Measurements from ENCODE around the gene PCDHGA8.
A peak's percentile ranks its signal among the peaks of the same experiment; 100 is the strongest.
"Not testable (repeated sequence)": the region's sequence is repeated elsewhere in the genome, so short reads cannot be mapped to it uniquely, and the experiment has no call there.

Gene PCDHGA8

GRCh38 chr5:141403387-141403786 lies 11.0 kb downstream of the PCDHGA8 start:
- no peak for DNase-seq

- DNase-seq, result peak; percentile 51
These were observed 15.5 kb downstream of the PCDHGA8 start, which contains the start of gene PCDHGB6 for GRCh38 chr5:141407790-141408505. Gene PCDHGB6 (plus strand): TSS chr5:141408021. CDS start chr5:141408203, 182 bp downstream.

GRCh38 chr5:141409598-141410306 lies 17.3 kb downstream of the PCDHGA8 start:
- no peak for DNase-seq

- no peak for DNase-seq
These were observed 19.1 kb downstream of the PCDHGA8 start for GRCh38 chr5:141411575-141411974.

DNA sequence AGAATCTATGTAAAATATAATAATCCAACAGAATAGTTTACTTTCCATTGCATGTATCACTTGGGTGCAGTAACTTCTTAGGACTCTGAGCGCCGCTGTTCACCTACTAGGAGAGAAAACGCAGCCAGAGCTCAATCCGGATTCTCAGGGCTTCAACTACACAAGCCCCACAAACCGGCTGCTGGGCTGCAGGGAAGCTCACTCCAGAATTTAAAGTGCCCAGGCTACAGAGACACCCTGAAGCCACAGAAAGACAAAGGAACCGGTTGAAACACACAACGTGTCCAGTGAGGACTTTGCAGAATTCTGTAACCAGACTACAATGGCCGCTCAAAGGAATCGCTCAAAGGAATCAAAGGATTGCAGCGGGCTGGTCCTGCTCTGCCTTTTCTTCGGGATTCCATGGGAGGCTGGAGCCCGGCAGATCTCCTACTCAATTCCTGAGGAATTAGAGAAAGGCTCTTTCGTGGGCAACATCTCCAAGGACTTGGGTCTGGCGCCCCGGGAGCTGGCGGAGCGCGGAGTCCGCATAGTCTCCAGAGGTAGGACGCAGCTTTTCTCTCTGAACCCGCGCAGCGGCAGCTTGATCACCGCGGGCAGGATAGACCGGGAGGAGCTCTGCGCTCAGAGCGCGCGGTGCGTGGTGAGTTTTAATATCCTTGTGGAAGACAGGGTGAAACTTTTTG lies 20.6 kb downstream of the PCDHGA8 start, which contains the start of gene PCDHGA10:
PCDHGA10 (plus strand) TSS at position 134 of the 686 bp plus-strand sequence; CDS start at position 323, 189 bp downstream.
- DNase-seq, result peak; percentile 64

DNA sequence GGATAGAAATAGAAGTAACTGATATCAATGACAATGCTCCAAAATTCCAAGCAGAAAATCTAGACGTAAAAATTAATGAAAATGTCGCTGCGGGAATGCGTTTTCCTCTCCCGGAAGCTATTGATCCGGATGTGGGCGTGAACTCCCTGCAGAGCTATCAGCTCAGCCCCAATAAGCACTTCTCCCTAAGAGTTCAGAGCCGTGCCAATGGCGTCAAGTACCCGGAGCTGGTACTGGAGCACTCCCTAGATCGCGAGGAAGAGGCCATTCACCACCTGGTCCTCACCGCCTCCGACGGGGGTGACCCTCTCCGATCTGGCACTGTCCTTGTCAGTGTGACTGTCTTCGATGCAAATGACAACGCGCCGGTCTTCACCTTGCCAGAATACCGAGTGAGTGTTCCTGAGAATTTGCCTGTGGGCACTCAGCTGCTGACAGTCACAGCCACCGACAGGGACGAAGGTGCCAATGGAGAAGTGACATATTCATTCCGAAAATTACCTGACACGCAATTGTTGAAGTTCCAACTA lies 21.2 kb downstream of the PCDHGA8 start:
- DNase-seq, result no peak

GRCh38 chr5:141414548-141415274 lies 22.3 kb downstream of the PCDHGA8 start:
- DNase-seq, result not testable (repeated sequence)

GRCh38 chr5:141415275-141415618 lies 22.8 kb downstream of the PCDHGA8 start:
- DNase-seq, result not testable (repeated sequence)

DNA sequence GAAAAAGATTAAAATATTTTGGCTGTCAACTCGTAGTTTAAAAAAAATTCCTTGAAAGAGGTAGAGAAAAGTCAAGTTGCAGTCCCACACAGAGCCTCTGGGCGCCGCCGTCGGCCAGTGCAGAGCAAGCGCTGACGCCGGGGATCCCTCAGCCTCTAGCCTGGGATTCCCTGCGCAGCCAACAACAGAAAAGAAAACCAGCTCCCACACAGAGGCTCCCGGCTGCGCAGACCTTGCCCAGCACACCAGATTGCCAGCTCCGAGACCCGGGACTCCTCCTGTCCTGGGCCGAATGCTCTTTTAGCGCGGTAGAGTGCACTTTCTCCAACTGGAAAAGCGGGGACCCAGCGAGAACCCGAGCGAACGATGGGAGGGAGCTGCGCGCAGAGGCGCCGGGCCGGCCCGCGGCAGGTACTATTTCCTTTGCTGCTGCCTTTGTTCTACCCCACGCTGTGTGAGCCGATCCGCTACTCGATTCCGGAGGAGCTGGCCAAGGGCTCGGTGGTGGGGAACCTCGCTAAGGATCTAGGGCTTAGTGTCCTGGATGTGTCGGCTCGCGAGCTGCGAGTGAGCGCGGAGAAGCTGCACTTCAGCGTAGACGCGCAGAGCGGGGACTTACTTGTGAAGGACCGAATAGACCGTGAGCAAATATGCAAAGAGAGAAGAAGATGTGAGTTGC lies 25.2 kb downstream of the PCDHGA8 start, which contains the start of gene PCDHGB7:
PCDHGB7 (plus strand) TSS at position 184 of the 679 bp plus-strand sequence; CDS start at position 367, 183 bp downstream.
- peak; percentile 66 for DNase-seq

- DNase-seq, result no peak
These were observed 26.8 kb downstream of the PCDHGA8 start for GRCh38 chr5:141419074-141419880.

GRCh38 chr5:141420855-141421488 lies 28.5 kb downstream of the PCDHGA8 start, which contains the start of gene PCDHGA11:
Gene PCDHGA11 (plus strand): TSS chr5:141421051. CDS start chr5:141421228, 177 bp downstream.
- DNase-seq, result peak; percentile 59

GRCh38 chr5:141421489-141421855 lies 29.0 kb downstream of the PCDHGA8 start:
- no peak for DNase-seq

DNA sequence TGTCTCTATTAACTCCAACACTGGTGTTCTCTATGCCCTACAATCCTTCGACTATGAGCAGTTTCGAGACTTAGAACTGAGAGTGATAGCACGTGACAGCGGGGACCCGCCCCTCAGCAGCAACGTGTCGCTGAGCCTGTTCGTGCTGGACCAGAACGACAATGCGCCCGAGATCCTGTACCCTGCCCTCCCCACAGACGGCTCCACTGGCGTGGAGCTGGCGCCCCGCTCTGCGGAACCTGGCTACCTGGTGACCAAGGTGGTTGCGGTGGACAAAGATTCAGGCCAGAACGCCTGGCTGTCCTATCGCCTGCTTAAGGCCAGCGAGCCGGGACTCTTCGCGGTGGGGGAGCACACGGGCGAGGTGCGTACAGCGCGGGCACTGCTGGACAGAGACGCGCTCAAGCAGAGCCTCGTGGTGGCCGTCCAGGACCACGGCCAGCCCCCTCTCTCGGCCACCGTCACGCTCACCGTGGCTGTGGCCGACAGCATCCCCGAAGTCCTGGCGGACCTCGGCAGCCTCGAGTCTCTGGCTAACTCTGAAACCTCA lies 30.4 kb downstream of the PCDHGA8 start:
- DNase-seq, result no peak

GRCh38 chr5:141427783-141428426 lies 35.5 kb downstream of the PCDHGA8 start:
- DNase-seq, result no peak

DNA sequence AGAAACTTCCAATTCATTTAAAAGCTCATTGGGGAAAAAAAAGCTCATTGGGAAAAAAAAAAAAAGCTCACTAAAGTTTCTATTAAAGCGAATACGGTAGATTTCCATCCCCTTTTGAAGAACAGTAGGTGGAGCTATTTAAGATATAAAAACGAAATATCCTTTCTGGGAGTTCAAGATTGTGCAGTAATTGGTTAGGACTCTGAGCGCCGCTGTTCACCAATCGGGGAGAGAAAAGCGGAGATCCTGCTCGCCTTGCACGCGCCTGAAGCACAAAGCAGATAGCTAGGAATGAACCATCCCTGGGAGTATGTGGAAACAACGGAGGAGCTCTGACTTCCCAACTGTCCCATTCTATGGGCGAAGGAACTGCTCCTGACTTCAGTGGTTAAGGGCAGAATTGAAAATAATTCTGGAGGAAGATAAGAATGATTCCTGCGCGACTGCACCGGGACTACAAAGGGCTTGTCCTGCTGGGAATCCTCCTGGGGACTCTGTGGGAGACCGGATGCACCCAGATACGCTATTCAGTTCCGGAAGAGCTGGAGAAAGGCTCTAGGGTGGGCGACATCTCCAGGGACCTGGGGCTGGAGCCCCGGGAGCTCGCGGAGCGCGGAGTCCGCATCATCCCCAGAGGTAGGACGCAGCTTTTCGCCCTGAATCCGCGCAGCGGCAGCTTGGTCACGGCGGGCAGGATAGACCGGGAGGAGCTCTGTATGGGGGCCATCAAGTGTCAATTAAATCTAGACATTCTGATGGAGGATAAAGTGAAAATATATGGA lies 38.1 kb downstream of the PCDHGA8 start, which contains the start of gene PCDHGA12:
PCDHGA12 (plus strand) TSS at position 176 of the 782 bp plus-strand sequence; CDS start at position 429, 253 bp downstream.
- peak; percentile 49 for DNase-seq

DNA sequence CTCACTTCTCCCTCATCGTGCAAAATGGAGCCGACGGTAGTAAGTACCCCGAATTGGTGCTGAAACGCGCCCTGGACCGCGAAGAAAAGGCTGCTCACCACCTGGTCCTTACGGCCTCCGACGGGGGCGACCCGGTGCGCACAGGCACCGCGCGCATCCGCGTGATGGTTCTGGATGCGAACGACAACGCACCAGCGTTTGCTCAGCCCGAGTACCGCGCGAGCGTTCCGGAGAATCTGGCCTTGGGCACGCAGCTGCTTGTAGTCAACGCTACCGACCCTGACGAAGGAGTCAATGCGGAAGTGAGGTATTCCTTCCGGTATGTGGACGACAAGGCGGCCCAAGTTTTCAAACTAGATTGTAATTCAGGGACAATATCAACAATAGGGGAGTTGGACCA lies 38.9 kb downstream of the PCDHGA8 start:
- no peak for DNase-seq

DNA sequence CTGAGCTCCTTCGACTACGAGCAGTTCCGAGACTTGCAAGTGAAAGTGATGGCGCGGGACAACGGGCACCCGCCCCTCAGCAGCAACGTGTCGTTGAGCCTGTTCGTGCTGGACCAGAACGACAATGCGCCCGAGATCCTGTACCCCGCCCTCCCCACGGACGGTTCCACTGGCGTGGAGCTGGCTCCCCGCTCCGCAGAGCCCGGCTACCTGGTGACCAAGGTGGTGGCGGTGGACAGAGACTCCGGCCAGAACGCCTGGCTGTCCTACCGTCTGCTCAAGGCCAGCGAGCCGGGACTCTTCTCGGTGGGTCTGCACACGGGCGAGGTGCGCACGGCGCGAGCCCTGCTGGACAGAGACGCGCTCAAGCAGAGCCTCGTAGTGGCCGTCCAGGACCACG lies 39.9 kb downstream of the PCDHGA8 start:
- not testable (repeated sequence) for DNase-seq

DNA sequence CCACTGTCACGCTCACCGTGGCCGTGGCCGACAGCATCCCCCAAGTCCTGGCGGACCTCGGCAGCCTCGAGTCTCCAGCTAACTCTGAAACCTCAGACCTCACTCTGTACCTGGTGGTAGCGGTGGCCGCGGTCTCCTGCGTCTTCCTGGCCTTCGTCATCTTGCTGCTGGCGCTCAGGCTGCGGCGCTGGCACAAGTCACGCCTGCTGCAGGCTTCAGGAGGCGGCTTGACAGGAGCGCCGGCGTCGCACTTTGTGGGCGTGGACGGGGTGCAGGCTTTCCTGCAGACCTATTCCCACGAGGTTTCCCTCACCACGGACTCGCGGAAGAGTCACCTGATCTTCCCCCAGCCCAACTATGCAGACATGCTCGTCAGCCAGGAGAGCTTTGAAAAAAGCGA lies 40.3 kb downstream of the PCDHGA8 start:
- not testable (repeated sequence) for DNase-seq
